ENCODE measurements around the gene SERPINA5.
"Not testable (repeated sequence)": the region's sequence is repeated elsewhere in the genome, so short reads cannot be mapped to it uniquely, and the experiment has no call there.

The SERPINA5 gene

GRCh38 chr14:94636744-94637412, 55.7 kb downstream of the SERPINA5 start:
- DNase-seq (ENCODE audit: extremely low read depth, low read depth): no peak
- peak; percentile 10 for TF ChIP-seq CTCF (IDR thresholded peaks at IDR 0.05; ENCODE audit: low read depth, low read length)

GRCh38 chr14:94637814-94638213, 56.6 kb downstream of the SERPINA5 start:
- not testable (repeated sequence) for DNase-seq (ENCODE audit: extremely low read depth, low read depth)

- DNase-seq (ENCODE audit: extremely low read depth, low read depth): no peak
- TF ChIP-seq CTCF (IDR thresholded peaks at IDR 0.05; ENCODE audit: low read depth, low read length): no peak
Measured at GRCh38 chr14:94638339-94638738, 57.1 kb downstream of the SERPINA5 start.

GRCh38 chr14:94638961-94639817, 58.0 kb downstream of the SERPINA5 start:
- no peak for DNase-seq (ENCODE audit: extremely low read depth, low read depth)
- no peak for TF ChIP-seq CTCF (IDR thresholded peaks at IDR 0.05; ENCODE audit: low read depth, low read length)

- no peak for DNase-seq (ENCODE audit: extremely low read depth, low read depth)
- TF ChIP-seq CTCF (IDR thresholded peaks at IDR 0.05; ENCODE audit: low read depth, low read length): no peak
Measured at GRCh38 chr14:94640721-94641631, 59.8 kb downstream of the SERPINA5 start.

- TF ChIP-seq CTCF (IDR thresholded peaks at IDR 0.05; ENCODE audit: low read depth, low read length): no peak
- DNase-seq (ENCODE audit: extremely low read depth, low read depth): no peak
Measured at GRCh38 chr14:94641632-94641955, 60.4 kb downstream of the SERPINA5 start.
